A673 (cell line): ENCODE results near the gene SFT2D2. TPM values are rescaled to one million over a fixed set of nuclear protein-coding genes. Genes with fewer than 3 reads are reported as not detected.
"Not testable (repeated sequence)": the region's sequence is repeated elsewhere in the genome, so short reads cannot be mapped to it uniquely, and the experiment has no call there.

ENCODE experiments used
- BruUV-seq: library from RNA; stranded (reverse); fragments of 400-500 nt; replicated peaks from 2 replicates; lab custom pipeline; 2021; lab: Mats Ljungman, UMichigan
- CTCF ChIA-PET: fragments of 300-600 bp; sonication (Branson Sonifier 250); formaldehyde crosslinking; loops from one replicate; lab custom pipeline; 2022; ENCODE audit warnings: antibody characterized with exemption; lab: Charles Lee
- POLR2A ChIA-PET: fragments of 300-600 bp; sonication (Branson Sonifier 250); formaldehyde crosslinking; loops from one replicate; lab custom pipeline; 2022; ENCODE audit warnings: antibody characterized with exemption; ENCODE audit not compliant: low non-redundant PET; lab: Charles Lee
- DNase-seq: peaks from one replicate; pipeline ENCODE4 v3.0.0-alpha.2; 2015; ENCODE audit warnings: low spot score
- H3K27ac ChIP-seq: fragments of 200-600 bp; sonication (generic); 2 replicates; pipeline ENCODE4 v1.5.1; 2016; ENCODE audit warnings: mixed run types, low read depth, mild to moderate bottlenecking, mixed read lengths, antibody characterized with exemption, low read length; ENCODE audit not compliant: poor library complexity, severe bottlenecking
- H3K27me3 ChIP-seq: fragments of 200-600 bp; sonication (generic); replicated peaks from 2 replicates; pipeline ENCODE4 v1.6.1; 2017; ENCODE audit warnings: mixed run types, low read depth, mild to moderate bottlenecking, mixed read lengths, antibody characterized with exemption, low read length; ENCODE audit not compliant: insufficient read depth, poor library complexity
- H3K36me3 ChIP-seq: fragments of 200-600 bp; sonication (generic); 2 replicates; pipeline ENCODE4 v1.6.1; 2016; ENCODE audit warnings: mixed run types, mild to moderate bottlenecking, mixed read lengths, antibody characterized with exemption, low read length; ENCODE audit not compliant: insufficient read depth, poor library complexity, severe bottlenecking
- H3K4me1 ChIP-seq: fragments of 200-600 bp; sonication (generic); 2 replicates; pipeline ENCODE4 v1.6.1; 2017; ENCODE audit warnings: mixed run types, mild to moderate bottlenecking, mixed read lengths, antibody characterized with exemption, low read length; ENCODE audit not compliant: insufficient read depth, poor library complexity, severe bottlenecking
- H3K4me3 ChIP-seq: fragments of 200-600 bp; sonication (generic); 2 replicates; pipeline ENCODE4 v1.5.1; 2016; ENCODE audit warnings: low read depth, mixed run types, mild to moderate bottlenecking, mixed read lengths, low read length; ENCODE audit not compliant: poor library complexity, severe bottlenecking
- H3K9me3 ChIP-seq: fragments of 200-600 bp; sonication (generic); 2 replicates; pipeline ENCODE4 v1.6.1; 2016; ENCODE audit warnings: mixed run types, low read depth, mild to moderate bottlenecking, mixed read lengths, antibody characterized with exemption, low read length; ENCODE audit not compliant: poor library complexity, severe bottlenecking
- EZH2 ChIP-seq: fragments of 200-600 bp; sonication (generic); IDR thresholded peaks from 2 replicates; pipeline ENCODE4 v1.6.1; 2017; ENCODE audit warnings: borderline replicate concordance, low read depth, mild to moderate bottlenecking, mixed read lengths, antibody characterized with exemption, low read length; ENCODE audit not compliant: poor library complexity, severe bottlenecking
- intact Hi-C: fragments of 100-400 bp; cut with micrococcal nuclease; formaldehyde crosslinking; loops from one replicate; pipeline ENCODE4 v1.10.0; 2022; ENCODE audit not compliant: unreplicated experiment
- total RNA-seq: library from RNA; stranded (reverse); gene quantifications from 2 replicates; pipeline ENCODE4 v1.2.3, GENCODE V29; 2021
- TF ChIP-seq, protein P1 (sequence below): fragments of 300-800, 200-600 bp; sonication (generic); conservative IDR thresholded peaks from 2 replicates; pipeline ENCODE4 v1.5.1; 2017; ENCODE audit warnings: low read depth, mild to moderate bottlenecking, antibody characterized with exemption, low read length, moderate library complexity, mixed read lengths

SFT2D2 gene
- total RNA-seq, 1 experiment from 2014 or later: 62.8 TPM

DNA sequence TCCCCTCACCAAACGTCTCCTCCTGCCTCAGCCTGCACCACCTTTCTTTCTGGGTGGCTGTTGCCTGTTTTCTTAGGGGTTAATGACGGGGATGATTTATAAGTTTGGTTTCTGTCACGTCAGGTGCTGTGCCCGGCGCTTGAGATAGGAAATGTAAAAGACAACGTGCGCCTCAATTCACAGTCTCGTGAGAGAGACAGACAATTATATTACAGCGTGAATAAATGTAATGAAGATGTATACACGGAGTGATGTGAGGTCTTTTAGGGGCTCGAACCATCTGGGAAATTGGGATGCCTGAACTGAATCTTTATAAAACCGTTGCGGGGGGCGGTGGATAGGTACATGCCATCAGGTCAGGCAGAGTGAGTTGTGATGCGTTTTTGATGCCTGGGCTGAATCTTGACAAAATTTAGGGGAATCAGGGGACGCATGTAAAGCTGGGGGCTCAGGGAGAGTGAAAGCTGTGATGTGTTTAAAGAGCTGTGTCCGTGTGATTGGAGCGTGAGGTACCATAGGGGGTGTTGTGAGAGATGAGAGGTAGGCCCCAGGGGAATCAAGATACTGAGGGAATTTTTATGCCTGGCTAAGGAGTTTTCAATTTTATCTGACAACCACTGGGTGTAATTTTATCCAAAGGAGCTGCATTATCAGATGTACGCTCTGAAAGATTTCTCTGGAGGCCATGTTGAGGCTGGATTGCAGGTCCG, 46.2 kb upstream of the SFT2D2 start:
- POLR2A ChIA-PET: no interaction called here

DNA sequence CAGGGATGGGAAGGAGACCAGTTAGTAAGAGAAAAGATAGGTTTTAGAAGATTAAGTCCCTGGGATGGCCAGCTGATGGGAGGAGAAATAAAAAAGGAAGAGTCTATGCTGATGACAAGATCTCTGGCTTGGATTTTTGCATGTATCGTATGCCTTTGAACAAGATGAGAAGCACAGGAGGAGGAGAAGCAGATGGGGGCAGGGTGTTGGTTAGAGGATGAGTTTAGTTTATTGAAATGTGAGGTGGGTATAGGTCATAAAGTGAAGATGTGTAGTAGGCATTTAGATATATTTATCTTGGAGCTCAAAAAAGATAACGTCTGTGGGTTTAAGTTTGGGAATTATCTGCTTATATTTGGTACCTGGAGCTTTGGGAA, 45.7 kb upstream of the SFT2D2 start:
- no peaks in the 10 kb centered on the region for H3K9me3 ChIP-seq
- intact Hi-C loops: no loop called here
- H3K36me3 ChIP-seq: no peaks in the 10 kb centered on the region
- H3K27ac ChIP-seq: peak overlapping the region; percentile 85
- DNase-seq: no peak
- ChIA-PET CTCF (no interaction called here), POLR2A (no interaction called here)
- BruUV-seq: TSS peak; percentile 71
- H3K4me1 ChIP-seq: peaks cover 10% of the 10 kb centered on the region
- peak overlapping the region; percentile 85 for H3K4me3 ChIP-seq
- no peaks in the 10 kb centered on the region for H3K27me3 ChIP-seq
- TF ChIP-seq, protein P1, sequence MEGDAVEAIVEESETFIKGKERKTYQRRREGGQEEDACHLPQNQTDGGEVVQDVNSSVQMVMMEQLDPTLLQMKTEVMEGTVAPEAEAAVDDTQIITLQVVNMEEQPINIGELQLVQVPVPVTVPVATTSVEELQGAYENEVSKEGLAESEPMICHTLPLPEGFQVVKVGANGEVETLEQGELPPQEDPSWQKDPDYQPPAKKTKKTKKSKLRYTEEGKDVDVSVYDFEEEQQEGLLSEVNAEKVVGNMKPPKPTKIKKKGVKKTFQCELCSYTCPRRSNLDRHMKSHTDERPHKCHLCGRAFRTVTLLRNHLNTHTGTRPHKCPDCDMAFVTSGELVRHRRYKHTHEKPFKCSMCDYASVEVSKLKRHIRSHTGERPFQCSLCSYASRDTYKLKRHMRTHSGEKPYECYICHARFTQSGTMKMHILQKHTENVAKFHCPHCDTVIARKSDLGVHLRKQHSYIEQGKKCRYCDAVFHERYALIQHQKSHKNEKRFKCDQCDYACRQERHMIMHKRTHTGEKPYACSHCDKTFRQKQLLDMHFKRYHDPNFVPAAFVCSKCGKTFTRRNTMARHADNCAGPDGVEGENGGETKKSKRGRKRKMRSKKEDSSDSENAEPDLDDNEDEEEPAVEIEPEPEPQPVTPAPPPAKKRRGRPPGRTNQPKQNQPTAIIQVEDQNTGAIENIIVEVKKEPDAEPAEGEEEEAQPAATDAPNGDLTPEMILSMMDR: no peak
- no peak for TF ChIP-seq EZH2

More for the DNA sequence above, 46.2 kb upstream of the SFT2D2 start:
- DNase-seq: peak; percentile 23
- peak overlapping the region; percentile 85 for H3K27ac ChIP-seq
- intact Hi-C loops: loop anchor here (2.0 kb wide), 1 partner anchor 45 kb away; no protein-coding TSS in a partner anchor
- TF ChIP-seq, protein P1: no peak
- no peak for TF ChIP-seq EZH2
- no TSS peak for BruUV-seq
- H3K36me3 ChIP-seq: no peaks in the 10 kb centered on the region
- H3K9me3 ChIP-seq: no peaks in the 10 kb centered on the region
- peak overlapping the region; percentile 85 for H3K4me3 ChIP-seq
- CTCF ChIA-PET: no interaction called here
- no peaks in the 10 kb centered on the region for H3K27me3 ChIP-seq
- peaks cover 10% of the 10 kb centered on the region for H3K4me1 ChIP-seq

- H3K27ac ChIP-seq, H3K4me3 ChIP-seq, BruUV-seq, H3K27me3 ChIP-seq, H3K9me3 ChIP-seq, POLR2A ChIA-PET, DNase-seq, intact Hi-C loops, H3K36me3 ChIP-seq, CTCF ChIA-PET: not testable (repeated sequence)
- H3K4me1 ChIP-seq: peaks cover 10% of the 10 kb centered on the region
These were observed 44.6 kb upstream of the SFT2D2 start for GRCh38 chr1:168181063-168181720.
